ENCODE measurements around the gene ECI1.

Gene ECI1

GRCh38 chr16:2287916-2288547 lies 36.6 kb upstream of the ECI1 start:
- no peak for DNase-seq (ENCODE audit: extremely low read depth, insufficient read length)
- Histone ChIP-seq H3K4me3 (replicated peaks; ENCODE audit: low read depth, low read length) (no peak overlapping the region), H3K27me3 (replicated peaks; ENCODE audit: control insufficient read depth, insufficient read depth, low read length) (no peaks in the 10 kb centered on the region), H3K36me3 (ENCODE audit: control insufficient read depth, insufficient read depth, low read length) (no peaks in the 10 kb centered on the region; the same call in 1 of the 2 replicates)
- no peak for TF ChIP-seq CTCF (IDR thresholded peaks at IDR 0.05; ENCODE audit: insufficient read depth, low read length, poor library complexity, severe bottlenecking)

GRCh38 chr16:2286550-2286949 lies 35.2 kb upstream of the ECI1 start:
- Histone ChIP-seq H3K27me3 (replicated peaks; ENCODE audit: control insufficient read depth, insufficient read depth, low read length) (no peaks in the 10 kb centered on the region), H3K4me3 (replicated peaks; ENCODE audit: low read depth, low read length) (no peak overlapping the region), H3K36me3 (ENCODE audit: control insufficient read depth, insufficient read depth, low read length) (no peaks in the 10 kb centered on the region; the same call in 1 of the 2 replicates)
- no peak for DNase-seq (ENCODE audit: extremely low read depth, insufficient read length)
- no peak for TF ChIP-seq CTCF (IDR thresholded peaks at IDR 0.05; ENCODE audit: insufficient read depth, low read length, poor library complexity, severe bottlenecking)

GRCh38 chr16:2285731-2286191 lies 34.4 kb upstream of the ECI1 start:
- TF ChIP-seq CTCF (IDR thresholded peaks at IDR 0.05; ENCODE audit: insufficient read depth, low read length, poor library complexity, severe bottlenecking) = no peak
- H3K4me3 ChIP-seq (replicated peaks; ENCODE audit: low read depth, low read length) = no peak overlapping the region
- H3K36me3 ChIP-seq (ENCODE audit: control insufficient read depth, insufficient read depth, low read length) = no peaks in the 10 kb centered on the region; the same call in none of the 2 replicates
- no peak for DNase-seq (ENCODE audit: extremely low read depth, insufficient read length)
- H3K27me3 ChIP-seq (replicated peaks; ENCODE audit: control insufficient read depth, insufficient read depth, low read length) = no peaks in the 10 kb centered on the region

- no peak for DNase-seq (ENCODE audit: extremely low read depth, insufficient read length)
- no peak for TF ChIP-seq CTCF (IDR thresholded peaks at IDR 0.05; ENCODE audit: insufficient read depth, low read length, poor library complexity, severe bottlenecking)
- no peak overlapping the region for H3K4me3 ChIP-seq (replicated peaks; ENCODE audit: low read depth, low read length)
- H3K27me3 ChIP-seq (replicated peaks; ENCODE audit: control insufficient read depth, insufficient read depth, low read length) = no peaks in the 10 kb centered on the region
- H3K36me3 ChIP-seq (ENCODE audit: control insufficient read depth, insufficient read depth, low read length) = no peaks in the 10 kb centered on the region; the same call in none of the 2 replicates
Observed at GRCh38 chr16:2284797-2285576, 33.6 kb upstream of the ECI1 start.

- no peaks in the 10 kb centered on the region for H3K27me3 ChIP-seq (replicated peaks; ENCODE audit: control insufficient read depth, insufficient read depth, low read length)
- no peak for TF ChIP-seq CTCF (IDR thresholded peaks at IDR 0.05; ENCODE audit: insufficient read depth, low read length, poor library complexity, severe bottlenecking)
- DNase-seq (ENCODE audit: extremely low read depth, insufficient read length) = no peak
- H3K36me3 ChIP-seq (ENCODE audit: control insufficient read depth, insufficient read depth, low read length) = no peaks in the 10 kb centered on the region; the same call in none of the 2 replicates
- no peak overlapping the region for H3K4me3 ChIP-seq (replicated peaks; ENCODE audit: low read depth, low read length)
Observed at GRCh38 chr16:2284001-2284770, 32.8 kb upstream of the ECI1 start.
